Measurements from ENCODE around the gene KCNT2.

GRCh38 chr1:196445775-196446174 is 162.5 kb downstream of the KCNT2 start:
- TF ChIP-seq CTCF (IDR thresholded peaks at IDR 0.05) (no peak), POLR2AphosphoS5 (IDR thresholded peaks at IDR 0.05) (no peak), EP300 (IDR thresholded peaks at IDR 0.05) (no peak)
